ENCODE results near the gene TMPRSS7.
"Not testable (repeated sequence)": the region's sequence is repeated elsewhere in the genome, so short reads cannot be mapped to it uniquely, and the experiment has no call there.

Gene TMPRSS7

DNA sequence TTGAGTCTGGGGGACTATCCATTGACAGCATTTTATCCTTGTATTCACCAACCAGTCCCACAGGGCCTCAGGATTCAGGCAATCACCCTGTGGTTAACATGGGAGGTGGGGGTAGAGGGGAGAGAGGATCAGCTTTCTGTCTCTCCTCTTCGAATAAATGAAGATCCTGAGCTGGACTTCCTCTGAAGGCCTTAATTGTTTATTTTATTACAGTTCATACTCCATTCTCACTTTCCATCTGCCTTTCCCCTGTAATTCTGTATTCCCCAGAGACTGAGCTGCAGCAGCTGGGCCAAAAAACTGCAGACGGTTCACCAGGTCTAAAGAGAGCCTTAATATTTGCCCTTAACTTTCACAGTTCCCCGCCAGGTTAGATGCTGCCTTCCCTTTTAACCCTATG lies 23.9 kb upstream of the TMPRSS7 start:
- no peak overlapping the region for H3K4me3 ChIP-seq (ENCODE audit: low read depth, low read length)

GRCh38 chr3:112011376-112011940 lies 23.1 kb upstream of the TMPRSS7 start:
- no peak for DNase-seq (ENCODE audit: low read depth)
- no peak overlapping the region for H3K4me3 ChIP-seq (ENCODE audit: low read depth, low read length)

More for the DNA sequence above, 23.9 kb upstream of the TMPRSS7 start:
- no peak for DNase-seq (ENCODE audit: low read depth)

GRCh38 chr3:112012205-112012992 lies 22.1 kb upstream of the TMPRSS7 start:
- no peak overlapping the region for H3K4me3 ChIP-seq (ENCODE audit: low read depth, low read length)
- no peak for DNase-seq (ENCODE audit: low read depth)

- peak; percentile 40 for DNase-seq (ENCODE audit: low read depth)
- H3K4me3 ChIP-seq (ENCODE audit: low read depth, low read length), result no peak overlapping the region
Observed at GRCh38 chr3:112013058-112013783, 21.3 kb upstream of the TMPRSS7 start.

DNA sequence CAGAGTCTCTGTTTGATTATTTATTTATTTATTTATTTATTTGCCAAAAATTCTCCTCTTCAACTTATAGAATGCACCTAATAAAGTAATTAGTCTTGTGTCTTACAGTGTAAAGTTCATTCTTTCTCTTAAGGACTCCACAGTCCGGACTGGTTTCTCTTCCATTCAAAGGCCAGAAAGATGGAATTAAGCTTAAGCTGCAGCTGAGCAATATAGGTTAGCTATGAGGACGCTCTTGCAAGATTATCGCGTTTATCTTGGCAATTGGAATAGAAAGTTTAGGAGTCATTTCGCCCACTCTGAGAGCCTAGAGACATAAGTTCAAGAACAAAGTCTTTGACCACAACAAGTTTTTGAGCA lies 20.8 kb upstream of the TMPRSS7 start:
- no peak overlapping the region for H3K4me3 ChIP-seq (ENCODE audit: low read depth, low read length)
- DNase-seq (ENCODE audit: low read depth), result no peak

- no peak for DNase-seq (ENCODE audit: low read depth)
- H3K4me3 ChIP-seq (ENCODE audit: low read depth, low read length), result no peak overlapping the region
Observed at GRCh38 chr3:112017091-112017490, 17.4 kb upstream of the TMPRSS7 start.

GRCh38 chr3:112018712-112019111 lies 15.8 kb upstream of the TMPRSS7 start:
- DNase-seq (ENCODE audit: low read depth), result no peak

DNA sequence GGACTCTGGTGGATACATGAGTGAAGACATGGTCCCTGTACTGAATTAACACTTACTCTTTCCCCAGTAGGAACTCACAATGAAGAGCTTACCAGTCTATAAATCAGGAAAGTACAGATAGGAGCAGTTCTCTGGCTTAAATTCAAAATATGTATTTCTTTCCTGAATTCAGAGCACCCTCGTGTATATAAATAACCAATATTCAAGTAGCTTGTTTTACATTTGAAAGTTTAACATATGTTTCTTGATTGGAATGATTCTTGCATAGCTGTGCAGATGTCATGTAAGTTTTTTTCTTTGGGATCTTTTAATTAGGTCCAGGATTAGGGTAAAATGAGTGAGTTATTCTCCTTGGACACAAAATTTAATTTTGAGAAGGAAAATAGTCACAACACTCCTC lies 14.8 kb upstream of the TMPRSS7 start:
- no peak for DNase-seq (ENCODE audit: low read depth)
- H3K4me3 ChIP-seq (ENCODE audit: low read depth, low read length), result no peak overlapping the region

More at GRCh38 chr3:112018712-112019111, 15.8 kb upstream of the TMPRSS7 start:
- no peak overlapping the region for H3K4me3 ChIP-seq (ENCODE audit: low read depth, low read length)

GRCh38 chr3:112020674-112021085 lies 13.9 kb upstream of the TMPRSS7 start:
- no peak overlapping the region for H3K4me3 ChIP-seq (ENCODE audit: low read depth, low read length)
- no peak for DNase-seq (ENCODE audit: low read depth)

GRCh38 chr3:112027142-112027541 lies 7.4 kb upstream of the TMPRSS7 start:
- H3K4me3 ChIP-seq (ENCODE audit: low read depth, low read length), result no peak overlapping the region
- DNase-seq (ENCODE audit: low read depth), result no peak

DNA sequence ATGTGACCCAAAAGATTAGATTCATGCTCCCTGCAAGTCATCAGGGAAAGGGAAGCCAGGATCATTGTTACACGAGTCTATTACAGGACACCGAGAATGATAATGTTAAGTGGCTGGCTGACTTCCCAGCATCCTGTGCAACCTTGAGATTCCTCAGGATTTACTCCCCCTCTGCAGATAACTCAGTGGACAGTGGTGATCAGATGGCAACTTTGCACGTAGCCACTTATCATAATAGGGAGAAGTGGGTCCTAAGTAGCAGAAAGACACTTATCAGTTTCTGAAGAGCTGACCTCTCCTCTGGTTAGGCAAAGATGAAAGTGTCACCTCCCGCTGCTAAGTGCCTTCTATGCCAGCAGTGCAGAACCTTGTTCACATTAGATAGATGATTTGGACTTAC lies 6.7 kb upstream of the TMPRSS7 start:
- no peak for DNase-seq (ENCODE audit: low read depth)

DNA sequence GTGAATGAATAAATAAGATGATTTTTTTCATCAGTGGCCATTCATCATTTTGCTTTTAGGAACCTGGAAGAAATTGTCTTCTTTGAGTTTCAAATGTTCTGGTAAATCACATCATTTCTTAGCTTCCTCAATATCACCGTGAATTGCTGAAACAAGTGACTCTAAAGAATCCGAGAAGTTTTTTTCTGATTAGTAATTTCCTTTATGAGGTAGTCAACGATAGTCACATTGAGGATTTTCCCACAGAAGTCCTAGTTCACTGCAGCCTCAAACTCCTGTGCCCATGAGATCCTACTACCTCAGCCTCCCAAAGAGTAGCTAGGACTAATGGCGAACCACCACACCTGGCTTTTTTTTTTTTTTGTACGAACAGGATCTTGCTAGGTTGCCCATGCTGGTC lies 3.6 kb upstream of the TMPRSS7 start:
- DNase-seq (ENCODE audit: low read depth), result no peak
- H3K4me3 ChIP-seq (ENCODE audit: low read depth, low read length), result no peak overlapping the region

More for the DNA sequence above, 6.7 kb upstream of the TMPRSS7 start:
- no peak overlapping the region for H3K4me3 ChIP-seq (ENCODE audit: low read depth, low read length)

GRCh38 chr3:112032098-112032731 lies 2.3 kb upstream of the TMPRSS7 start:
- no peak for DNase-seq (ENCODE audit: low read depth)
- no peak overlapping the region for H3K4me3 ChIP-seq (ENCODE audit: low read depth, low read length)

DNA sequence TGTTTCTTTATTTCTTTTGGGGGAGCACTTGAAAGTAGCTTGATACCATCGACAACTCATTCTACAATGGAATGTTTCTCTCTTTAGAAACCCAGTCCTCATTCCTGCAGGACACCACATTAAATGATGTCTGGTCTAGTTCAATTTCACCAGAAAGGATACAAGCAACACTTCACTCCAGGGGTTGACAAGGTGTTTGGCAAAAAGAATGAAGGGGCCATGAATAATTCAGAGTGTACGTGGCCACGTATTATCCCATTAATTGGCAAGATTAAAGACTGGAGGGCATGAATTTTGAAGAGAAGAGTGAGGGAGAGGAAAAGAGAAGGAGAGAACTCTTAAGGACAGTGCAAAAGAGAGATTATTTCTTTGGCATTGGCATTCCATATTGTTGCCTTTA lies 705 bp downstream of the TMPRSS7 start:
- H3K4me3 ChIP-seq (ENCODE audit: low read depth, low read length), result no peak overlapping the region
- DNase-seq (ENCODE audit: low read depth), result no peak

- not testable (repeated sequence) for H3K4me3 ChIP-seq (ENCODE audit: low read depth, low read length); DNase-seq (ENCODE audit: low read depth)
Observed at GRCh38 chr3:112037194-112037593, 2.7 kb downstream of the TMPRSS7 start.

- H3K4me3 ChIP-seq (ENCODE audit: low read depth, low read length), result no peak overlapping the region
- DNase-seq (ENCODE audit: low read depth), result no peak
Observed at GRCh38 chr3:112038863-112039262, 4.3 kb downstream of the TMPRSS7 start.

DNA sequence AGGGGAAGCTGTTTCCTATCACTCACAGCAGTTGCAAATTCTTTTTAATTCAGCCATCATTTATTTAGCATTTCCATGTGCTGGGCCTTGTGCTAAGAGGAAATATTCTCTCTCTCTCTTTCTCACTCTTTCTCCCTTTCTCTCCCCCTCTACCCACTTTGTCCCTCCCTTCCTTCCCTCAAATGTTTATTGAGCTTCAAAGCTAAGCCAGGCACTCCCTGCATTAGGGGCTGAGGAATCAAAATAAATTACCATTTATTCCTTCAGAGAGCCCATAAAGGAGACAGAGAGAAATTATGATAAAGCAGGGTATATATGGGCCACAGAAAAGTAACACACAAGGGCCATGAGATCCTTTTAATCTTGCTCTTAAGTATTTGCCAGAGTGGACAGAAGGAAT lies 6.8 kb downstream of the TMPRSS7 start:
- no peak for DNase-seq (ENCODE audit: low read depth)

GRCh38 chr3:112042842-112043280 lies 8.3 kb downstream of the TMPRSS7 start:
- H3K4me3 ChIP-seq (ENCODE audit: low read depth, low read length), result no peak overlapping the region
- no peak for DNase-seq (ENCODE audit: low read depth)

More for the DNA sequence above, 6.8 kb downstream of the TMPRSS7 start:
- H3K4me3 ChIP-seq (ENCODE audit: low read depth, low read length), result no peak overlapping the region

GRCh38 chr3:112043621-112044201 lies 9.2 kb downstream of the TMPRSS7 start:
- H3K4me3 ChIP-seq (ENCODE audit: low read depth, low read length), result no peak overlapping the region
- peak; percentile 20 for DNase-seq (ENCODE audit: low read depth)

GRCh38 chr3:112046599-112046998 lies 12.1 kb downstream of the TMPRSS7 start:
- DNase-seq (ENCODE audit: low read depth), result no peak
- H3K4me3 ChIP-seq (ENCODE audit: low read depth, low read length), result no peak overlapping the region

All from skeletal muscle cell (primary cell).